NAMALWA (cell line): Measurements from ENCODE around the gene A1BG.
A peak's percentile ranks its signal among the peaks of the same experiment; 100 is the strongest.
"Not testable (repeated sequence)": the region's sequence is repeated elsewhere in the genome, so short reads cannot be mapped to it uniquely, and the experiment has no call there.

Experiments used
- DNase-seq: peaks from one replicate; pipeline ENCODE4 v3.0.0-alpha.2; 2015; ENCODE audit warnings: low spot score

The A1BG gene

DNA sequence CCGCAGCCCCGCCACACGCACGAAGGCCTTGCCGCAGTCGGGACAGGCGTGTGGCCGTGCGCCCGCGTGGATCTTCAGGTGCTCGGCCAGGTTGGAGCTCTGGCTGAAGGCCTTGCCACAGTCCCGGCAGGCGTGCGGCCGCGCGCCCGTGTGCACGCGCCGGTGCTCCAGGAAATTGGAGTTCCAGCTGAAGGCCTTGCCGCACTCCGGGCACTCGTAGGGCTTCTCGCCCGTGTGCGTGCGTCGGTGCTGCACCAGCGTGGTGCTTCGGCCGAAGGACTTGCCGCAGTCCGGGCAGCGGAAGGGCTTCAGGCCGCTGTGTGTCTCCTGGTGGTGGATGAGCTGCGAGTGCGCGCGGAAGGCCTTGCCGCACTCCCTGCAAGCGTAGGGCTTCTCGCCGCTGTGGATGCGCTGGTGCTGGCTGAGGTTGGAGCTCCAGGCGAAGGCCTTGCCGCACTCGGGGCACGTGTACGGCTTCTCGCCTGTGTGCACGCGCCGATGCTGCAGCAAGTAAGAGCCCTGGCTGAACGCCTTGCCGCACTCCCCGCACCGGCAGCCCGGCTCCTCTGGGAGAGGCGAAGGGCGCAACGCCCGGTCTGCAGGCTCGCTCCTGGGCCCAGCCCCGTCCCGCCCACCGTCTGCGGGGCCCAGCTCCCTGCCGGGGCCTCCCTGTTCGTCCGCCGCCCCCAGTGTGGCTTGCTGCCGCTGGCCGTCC, 3.6 kb upstream of the A1BG start:
- no peak for DNase-seq

DNA sequence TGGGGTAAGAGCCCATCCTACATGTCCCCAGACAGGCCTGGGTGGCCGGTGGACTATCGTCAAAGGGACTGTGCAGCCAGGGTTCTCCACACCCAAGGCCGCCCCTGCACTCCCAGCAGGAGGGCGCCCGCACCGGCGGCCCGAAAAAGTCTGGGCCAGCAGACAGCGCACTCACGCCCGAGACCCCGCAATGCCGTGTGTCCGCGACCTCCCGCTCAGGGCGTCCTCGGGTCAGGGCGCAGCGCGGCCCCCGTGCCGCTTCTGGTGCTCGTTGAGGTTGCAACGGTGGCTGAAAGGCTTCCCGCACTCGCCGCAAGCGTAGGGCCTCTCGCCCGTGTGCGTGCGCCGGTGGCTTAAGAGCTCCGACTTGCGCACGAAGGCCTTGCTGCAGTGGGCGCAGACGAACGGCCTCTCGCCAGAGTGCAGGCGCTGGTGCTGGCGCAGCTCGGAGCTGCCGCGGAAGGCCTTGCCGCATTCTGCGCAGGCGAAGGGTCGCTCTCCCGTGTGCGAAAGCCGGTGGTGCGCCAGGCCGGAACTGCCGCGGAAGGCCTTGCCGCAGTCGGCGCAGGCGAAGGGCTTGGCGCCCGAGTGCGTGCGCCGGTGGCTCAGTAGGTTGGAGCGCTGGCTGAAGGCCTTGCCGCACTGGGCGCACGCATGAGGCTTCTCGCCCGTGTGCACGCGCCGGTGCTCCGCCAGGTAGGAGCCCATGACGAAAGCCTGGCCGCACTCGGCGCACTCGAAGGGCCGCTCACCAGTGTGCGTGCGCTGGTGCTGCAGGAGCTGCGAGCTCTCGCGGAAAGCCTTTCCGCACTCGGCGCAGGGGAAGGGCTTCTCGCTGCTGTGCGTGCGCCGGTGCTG, 2.8 kb upstream of the A1BG start:
- no peak for DNase-seq

DNA sequence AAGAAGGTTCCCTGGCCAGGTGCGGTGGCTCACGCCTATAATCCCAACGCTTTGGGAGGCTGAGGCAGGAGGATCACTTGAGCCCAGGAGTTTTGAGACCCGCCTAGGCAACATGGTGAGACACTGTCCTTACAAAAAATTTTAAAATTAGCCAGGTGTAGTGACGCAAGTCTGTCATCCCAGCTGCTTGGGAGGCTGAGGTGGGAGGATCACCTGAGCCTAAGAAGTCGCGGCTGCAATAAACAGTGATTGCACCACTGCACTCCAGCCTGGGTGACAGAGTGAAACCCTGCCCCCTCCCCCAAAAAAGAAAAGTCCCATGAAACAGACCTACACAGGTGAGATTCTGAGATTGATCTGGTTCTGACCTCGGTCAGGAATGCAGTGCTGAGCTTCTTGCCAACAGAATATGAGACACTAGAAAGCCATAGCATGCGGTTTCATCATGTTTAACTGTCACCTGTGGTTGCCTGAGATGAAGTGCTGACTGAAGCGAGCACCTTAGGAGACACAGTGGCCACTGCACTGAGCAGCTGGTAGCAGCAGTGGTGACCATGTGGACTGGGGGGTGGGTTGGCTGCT, 2.0 kb upstream of the A1BG start:
- no peak for DNase-seq

DNA sequence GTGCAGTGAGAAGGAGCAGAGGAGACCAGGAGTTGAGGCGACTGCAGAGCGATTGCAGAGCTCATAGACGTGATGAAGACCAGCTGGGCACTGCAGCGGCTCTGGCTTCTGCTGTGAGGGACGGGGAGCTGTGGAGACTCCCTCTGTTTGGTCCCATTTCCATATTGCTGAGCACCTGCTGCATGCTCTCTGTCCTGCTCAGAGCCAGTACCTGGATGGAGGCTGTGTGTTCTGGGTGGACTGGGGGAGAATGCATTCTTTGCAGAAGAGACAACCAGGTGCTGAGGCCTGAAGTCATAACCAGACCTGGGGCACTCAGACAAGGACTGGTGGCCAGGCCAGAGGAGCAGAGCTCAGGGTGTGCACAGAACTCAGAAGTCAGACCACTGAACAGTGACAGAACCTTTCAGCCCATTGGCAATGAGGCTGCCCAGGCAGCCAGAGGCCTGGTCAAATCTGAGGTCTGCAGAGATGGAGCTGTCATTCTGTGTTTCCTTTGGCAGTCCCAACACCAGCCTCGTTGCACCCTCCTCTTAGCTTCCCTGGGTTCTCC, 1.3 kb upstream of the A1BG start:
- no peak for DNase-seq

GRCh38 chr19:58353717-58354477, 605 bp upstream of the A1BG start:
- DNase-seq: no peak

GRCh38 chr19:58351990-58352755, 1.1 kb downstream of the A1BG start:
- DNase-seq: no peak

- DNase-seq: no peak
Measured at GRCh38 chr19:58351558-58351878, 1.8 kb downstream of the A1BG start.

GRCh38 chr19:58350871-58351557, 2.3 kb downstream of the A1BG start:
- DNase-seq: no peak

GRCh38 chr19:58350001-58350861, 3.1 kb downstream of the A1BG start:
- no peak for DNase-seq

- DNase-seq: no peak
Measured at GRCh38 chr19:58349590-58349989, 3.7 kb downstream of the A1BG start.

DNA sequence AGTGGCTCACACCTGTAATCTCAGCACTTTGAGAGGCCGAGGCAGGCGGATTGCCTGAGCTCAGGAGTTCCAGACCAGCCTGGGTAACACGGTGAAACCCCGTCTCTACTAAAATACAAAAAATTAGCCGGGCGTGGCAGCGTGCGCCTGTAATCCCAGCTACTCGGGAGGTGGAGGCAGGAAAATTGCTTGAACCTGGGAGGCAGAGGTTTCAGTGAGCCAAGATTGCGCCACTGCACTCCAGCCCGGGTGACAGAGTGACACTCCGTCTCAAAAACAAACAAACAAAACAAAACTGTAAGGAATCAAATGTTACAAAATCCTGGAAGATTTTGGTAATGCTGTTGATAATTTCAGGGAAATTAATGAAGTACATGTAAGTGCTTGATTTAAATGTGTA, 5.2 kb downstream of the A1BG start:
- not testable (repeated sequence) for DNase-seq

DNA sequence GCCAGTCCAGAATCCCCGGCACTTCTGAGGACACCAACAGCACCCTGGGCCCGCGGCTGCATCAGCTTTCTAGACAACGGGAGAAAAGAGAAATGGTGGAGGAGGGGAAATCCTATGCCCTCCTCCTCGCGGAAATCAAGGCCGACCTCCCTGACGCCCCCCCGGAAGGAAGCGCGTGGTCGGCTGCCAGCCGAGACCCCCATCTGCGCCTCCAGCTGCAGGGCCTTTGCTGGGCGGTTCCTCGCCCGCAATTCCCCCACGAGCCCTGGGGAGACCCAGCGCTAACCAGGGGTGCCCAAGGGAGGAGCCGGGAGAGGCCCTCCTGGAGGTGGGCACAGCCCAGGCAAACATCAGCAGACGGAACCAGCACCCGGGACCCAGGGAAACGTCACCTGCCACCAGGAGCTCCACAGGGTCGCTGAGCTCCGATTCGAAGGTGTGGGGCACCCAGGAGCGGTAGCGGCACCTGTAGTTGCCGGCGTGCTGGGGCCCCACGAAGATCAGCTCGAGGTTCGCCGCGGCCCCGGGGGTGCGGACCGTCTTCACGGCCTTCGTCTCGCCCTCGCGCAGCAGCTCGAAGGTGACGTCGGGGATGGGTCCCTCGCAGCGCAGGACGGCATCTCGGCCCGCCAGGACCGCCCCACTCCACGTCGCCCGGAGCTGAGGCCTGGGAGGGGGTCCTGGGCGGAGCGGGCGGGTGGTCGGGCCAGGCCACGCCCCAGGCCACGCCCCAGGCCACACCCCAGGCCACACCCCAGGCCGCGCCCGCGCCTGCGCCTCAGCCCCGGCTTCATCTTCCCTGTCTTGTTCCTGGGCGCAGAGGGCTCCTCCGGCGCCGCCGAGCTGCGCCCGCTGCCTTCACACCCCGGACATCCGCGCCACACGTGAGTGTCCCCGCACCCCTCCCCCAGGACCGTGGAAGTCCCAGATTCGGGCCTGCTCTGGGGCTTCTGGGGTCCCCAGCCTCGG, 6.0 kb downstream of the A1BG start:
- peak; percentile 81 for DNase-seq

- DNase-seq: no peak
Measured at GRCh38 chr19:58345558-58345957, 7.7 kb downstream of the A1BG start.

DNA sequence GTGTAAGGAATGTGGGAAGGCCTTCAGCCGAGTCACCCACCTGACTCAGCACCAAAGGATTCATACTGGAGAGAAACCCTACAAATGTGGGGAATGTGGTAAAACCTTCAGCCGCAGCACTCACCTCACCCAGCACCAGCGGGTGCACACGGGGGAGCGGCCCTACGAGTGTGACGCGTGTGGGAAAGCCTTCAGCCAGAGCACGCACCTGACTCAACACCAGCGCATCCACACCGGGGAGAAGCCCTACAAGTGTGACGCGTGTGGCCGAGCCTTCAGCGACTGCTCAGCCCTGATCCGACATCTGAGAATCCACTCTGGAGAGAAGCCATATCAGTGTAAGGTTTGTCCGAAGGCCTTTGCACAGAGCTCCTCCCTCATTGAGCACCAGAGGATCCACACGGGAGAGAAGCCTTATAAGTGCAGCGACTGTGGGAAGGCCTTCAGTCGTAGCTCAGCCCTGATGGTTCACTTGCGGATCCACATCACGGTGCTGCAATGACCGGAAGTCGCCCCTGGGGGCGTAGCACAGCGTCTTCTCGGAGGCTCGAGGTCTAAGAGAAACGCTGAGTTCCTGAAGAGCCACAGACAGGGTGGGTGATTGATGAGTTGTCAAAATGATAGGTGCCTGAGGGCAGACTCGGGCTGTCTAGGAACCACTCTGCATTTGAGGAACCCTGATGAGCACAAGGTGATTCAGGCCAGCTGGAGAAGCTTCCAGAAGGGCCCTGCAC, 14.3 kb downstream of the A1BG start:
- peak; percentile 27 for DNase-seq

GRCh38 chr19:58338336-58338735, 15.0 kb downstream of the A1BG start:
- no peak for DNase-seq

GRCh38 chr19:58336820-58337219, 16.5 kb downstream of the A1BG start:
- DNase-seq: no peak

GRCh38 chr19:58336216-58336615, 17.1 kb downstream of the A1BG start:
- DNase-seq: no peak

DNA sequence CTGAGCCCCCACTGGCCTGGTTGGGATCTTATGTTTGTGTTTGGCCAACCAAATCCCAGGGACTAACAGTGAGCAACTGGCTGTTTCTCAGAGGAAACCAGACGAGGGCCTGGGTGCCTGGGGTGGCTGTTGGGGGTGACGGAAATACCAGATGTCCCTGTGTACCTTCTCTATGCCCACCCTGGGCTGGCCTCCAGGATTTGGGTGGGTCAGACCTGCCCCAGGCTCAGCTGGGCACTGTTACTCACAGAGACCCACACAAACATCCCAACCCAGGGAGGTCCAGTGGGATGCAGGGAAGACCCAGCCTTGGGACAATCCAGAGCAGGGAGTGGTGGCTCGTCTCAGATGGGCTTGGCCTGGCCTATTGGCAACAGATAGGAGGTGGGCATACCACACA, 17.7 kb downstream of the A1BG start:
- DNase-seq: no peak
